NCI-H82 treated with DMSO at 0.1 percent for 48 hours (cell line): Measurements from ENCODE around the gene PCAT7.
"Not testable (repeated sequence)": the region's sequence is repeated elsewhere in the genome, so short reads cannot be mapped to it uniquely, and the experiment has no call there.

ENCODE experiments used
- DNase-seq: peaks from one replicate; lab custom pipeline; 2025; ENCODE audit not compliant: unreplicated experiment; lab: John Stamatoyannopoulos, UW

The PCAT7 gene

GRCh38 chr9:94560237-94560636 lies 5.4 kb downstream of the PCAT7 start:
- no peak for DNase-seq

GRCh38 chr9:94563548-94563947 lies 8.7 kb downstream of the PCAT7 start:
- DNase-seq: no peak

GRCh38 chr9:94564279-94564678 lies 9.4 kb downstream of the PCAT7 start:
- DNase-seq: not testable (repeated sequence)

- DNase-seq: no peak
These were observed 11.7 kb downstream of the PCAT7 start for GRCh38 chr9:94566550-94566949.

GRCh38 chr9:94567271-94567670 lies 12.4 kb downstream of the PCAT7 start:
- DNase-seq: no peak

- no peak for DNase-seq
These were observed 13.5 kb downstream of the PCAT7 start for GRCh38 chr9:94568250-94568889.

- no peak for DNase-seq
These were observed 14.3 kb downstream of the PCAT7 start for GRCh38 chr9:94568972-94569712.

- DNase-seq: no peak
These were observed 21.2 kb downstream of the PCAT7 start for GRCh38 chr9:94576131-94576530.

- no peak for DNase-seq
These were observed 22.2 kb downstream of the PCAT7 start for GRCh38 chr9:94577036-94577435.

GRCh38 chr9:94577571-94577970 lies 22.7 kb downstream of the PCAT7 start:
- no peak for DNase-seq

- DNase-seq: no peak
These were observed 26.8 kb downstream of the PCAT7 start for GRCh38 chr9:94581728-94582127.

- no peak for DNase-seq
These were observed 29.7 kb downstream of the PCAT7 start for GRCh38 chr9:94584555-94584954.

- no peak for DNase-seq
These were observed 31.4 kb downstream of the PCAT7 start for GRCh38 chr9:94586316-94586715.

GRCh38 chr9:94586814-94587213 lies 31.9 kb downstream of the PCAT7 start:
- DNase-seq: no peak

- DNase-seq: no peak
These were observed 33.8 kb downstream of the PCAT7 start for GRCh38 chr9:94588681-94589080.

GRCh38 chr9:94591046-94591545 lies 36.2 kb downstream of the PCAT7 start:
- not testable (repeated sequence) for DNase-seq

- no peak for DNase-seq
These were observed 37.0 kb downstream of the PCAT7 start for GRCh38 chr9:94591876-94592275.

- DNase-seq: not testable (repeated sequence)
These were observed 37.8 kb downstream of the PCAT7 start for GRCh38 chr9:94592683-94593082.

- DNase-seq: no peak
These were observed 38.8 kb downstream of the PCAT7 start, which contains the start of gene FBP2 for GRCh38 chr9:94593459-94594345. Gene FBP2, minus strand, starts transcription at chr9:94593824. Its CDS starts 98 bp downstream, at chr9:94593726.

GRCh38 chr9:94599102-94599501 lies 44.2 kb downstream of the PCAT7 start:
- no peak for DNase-seq

GRCh38 chr9:94600258-94600657 lies 45.4 kb downstream of the PCAT7 start:
- no peak for DNase-seq
